GM12878 (cell line): Measurements from ENCODE around the gene DNAH17.

ENCODE experiments used
- HDAC6 ChIP-seq: fragments of 200-600 bp; sonication (generic); IDR thresholded peaks from one replicate; pipeline ENCODE4 v1.8.0; 2017; ENCODE audit warnings: antibody characterized with exemption; ENCODE audit not compliant: unreplicated experiment
- MYC ChIP-seq: IDR thresholded peaks from 2 replicates; pipeline ENCODE4 v1.6.1; 2011; ENCODE audit warnings: mild to moderate bottlenecking, low read length, moderate library complexity, inconsistent platforms; ENCODE audit not compliant: insufficient read depth, insufficient replicate concordance, insufficient read length, severe bottlenecking
- NFYB ChIP-seq: IDR thresholded peaks from 2 replicates; pipeline ENCODE4 v1.6.1; 2011; ENCODE audit warnings: low read depth, mild to moderate bottlenecking, low read length, improper control_type of control experiment, moderate library complexity; ENCODE audit not compliant: insufficient read depth
- POLR2A ChIP-seq: IDR thresholded peaks from 2 replicates; pipeline ENCODE4 v1.6.1; 2011; ENCODE audit warnings: low read depth, mild to moderate bottlenecking, low read length
- TAF1 ChIP-seq: IDR thresholded peaks from 2 replicates; pipeline ENCODE4 v1.6.1; 2011; ENCODE audit warnings: mild to moderate bottlenecking, low read depth, low read length, borderline replicate concordance
- TCF12 ChIP-seq: IDR thresholded peaks from 2 replicates; pipeline ENCODE4 v1.6.1; 2011; ENCODE audit warnings: low read depth, mild to moderate bottlenecking, low read length
- TF ChIP-seq, protein P1 (sequence below), 3 experiments: IDR thresholded peaks in 2 of 3; conservative IDR thresholded peaks in 1 of 3; 2 replicates each; pipeline ENCODE4 v1.5.1; 2011; ENCODE audit warnings: low read depth in 3 of 3, low read length in 3 of 3, mild to moderate bottlenecking in 3 of 3, control low read depth in 2 of 3, moderate library complexity in 2 of 3, inconsistent platforms in 1 of 3, mixed read lengths in 1 of 3; ENCODE audit not compliant: control insufficient read depth in 2 of 3, insufficient read depth in 1 of 3; ENCODE audit errors: extremely low read depth in 1 of 3
- TF ChIP-seq, protein P2 (sequence below): IDR thresholded peaks from 2 replicates; pipeline ENCODE4 v1.6.1; 2011; ENCODE audit warnings: borderline replicate concordance, low read depth, mild to moderate bottlenecking, moderate library complexity, low read length; ENCODE audit not compliant: insufficient read depth, poor library complexity, severe bottlenecking

DNA sequence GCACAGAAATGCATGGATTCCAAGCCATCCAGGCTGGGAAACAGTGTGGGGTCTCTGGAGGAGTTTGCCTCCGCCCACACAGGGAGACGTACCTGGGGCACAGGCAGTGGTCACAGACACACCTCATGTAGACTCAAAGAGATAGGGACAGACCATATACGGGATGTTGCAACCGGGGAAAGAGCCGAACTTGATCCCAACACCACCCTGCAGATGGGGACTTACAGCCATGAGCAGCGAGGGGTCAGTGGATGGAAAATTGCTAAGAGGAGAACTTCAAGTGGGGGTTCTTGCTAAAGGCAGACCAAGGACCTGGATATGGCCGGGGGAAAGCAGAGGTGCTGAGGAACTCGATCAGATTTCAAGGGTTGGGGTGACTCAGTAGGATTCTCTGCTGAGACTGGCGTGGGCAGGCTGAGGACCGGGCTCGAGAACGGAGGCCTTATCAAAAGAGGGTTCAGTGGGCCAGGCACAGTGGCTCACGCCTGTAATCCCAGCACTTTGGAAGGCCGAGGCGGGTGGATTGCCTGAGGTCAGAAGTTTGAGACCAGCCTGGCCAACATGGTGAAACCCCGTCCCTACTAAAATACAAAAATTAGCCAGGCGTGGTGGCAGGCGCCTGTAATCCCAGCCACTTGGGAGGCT, 12.0 kb upstream of the DNAH17 start:
- TF ChIP-seq MYC (no peak), NFYB (no peak), TAF1 (no peak), HDAC6 (no peak), POLR2A (no peak), TCF12 (no peak)
- TF ChIP-seq, protein P1, sequence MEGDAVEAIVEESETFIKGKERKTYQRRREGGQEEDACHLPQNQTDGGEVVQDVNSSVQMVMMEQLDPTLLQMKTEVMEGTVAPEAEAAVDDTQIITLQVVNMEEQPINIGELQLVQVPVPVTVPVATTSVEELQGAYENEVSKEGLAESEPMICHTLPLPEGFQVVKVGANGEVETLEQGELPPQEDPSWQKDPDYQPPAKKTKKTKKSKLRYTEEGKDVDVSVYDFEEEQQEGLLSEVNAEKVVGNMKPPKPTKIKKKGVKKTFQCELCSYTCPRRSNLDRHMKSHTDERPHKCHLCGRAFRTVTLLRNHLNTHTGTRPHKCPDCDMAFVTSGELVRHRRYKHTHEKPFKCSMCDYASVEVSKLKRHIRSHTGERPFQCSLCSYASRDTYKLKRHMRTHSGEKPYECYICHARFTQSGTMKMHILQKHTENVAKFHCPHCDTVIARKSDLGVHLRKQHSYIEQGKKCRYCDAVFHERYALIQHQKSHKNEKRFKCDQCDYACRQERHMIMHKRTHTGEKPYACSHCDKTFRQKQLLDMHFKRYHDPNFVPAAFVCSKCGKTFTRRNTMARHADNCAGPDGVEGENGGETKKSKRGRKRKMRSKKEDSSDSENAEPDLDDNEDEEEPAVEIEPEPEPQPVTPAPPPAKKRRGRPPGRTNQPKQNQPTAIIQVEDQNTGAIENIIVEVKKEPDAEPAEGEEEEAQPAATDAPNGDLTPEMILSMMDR (IDR thresholded peaks at IDR 0.05 in 2 of 3, conservative IDR thresholded peaks at IDR 0.05 in 1 of 3; ENCODE audit: control insufficient read depth in 2 of 3, extremely low read depth in 1 of 3, insufficient read depth in 1 of 3, low read depth in 3 of 3, low read length in 3 of 3), result no peak
- TF ChIP-seq, protein P2, sequence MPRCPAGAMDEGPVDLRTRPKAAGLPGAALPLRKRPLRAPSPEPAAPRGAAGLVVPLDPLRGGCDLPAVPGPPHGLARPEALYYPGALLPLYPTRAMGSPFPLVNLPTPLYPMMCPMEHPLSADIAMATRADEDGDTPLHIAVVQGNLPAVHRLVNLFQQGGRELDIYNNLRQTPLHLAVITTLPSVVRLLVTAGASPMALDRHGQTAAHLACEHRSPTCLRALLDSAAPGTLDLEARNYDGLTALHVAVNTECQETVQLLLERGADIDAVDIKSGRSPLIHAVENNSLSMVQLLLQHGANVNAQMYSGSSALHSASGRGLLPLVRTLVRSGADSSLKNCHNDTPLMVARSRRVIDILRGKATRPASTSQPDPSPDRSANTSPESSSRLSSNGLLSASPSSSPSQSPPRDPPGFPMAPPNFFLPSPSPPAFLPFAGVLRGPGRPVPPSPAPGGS, result no peak
